Nephron (organoid): ENCODE measurements around the gene NDUFB6.
A peak's percentile ranks its signal among the peaks of the same experiment; 100 is the strongest.

Experiments used
- H3K27ac Mint-ChIP-seq, 3 experiments: 2 replicates each; pipeline ENCODE4 v1.8.0; 2020; ENCODE audit warnings: mixed read lengths in 3 of 3, mild to moderate bottlenecking in 2 of 3, moderate library complexity in 1 of 3
- H3K27me3 Mint-ChIP-seq: 2 replicates; pipeline ENCODE4 v1.8.0; 2021; ENCODE audit warnings: low read depth, mild to moderate bottlenecking, moderate library complexity, mixed read lengths
- H3K36me3 Mint-ChIP-seq: 2 replicates; pipeline ENCODE4 v1.8.0; 2020; ENCODE audit warnings: low read depth, mixed read lengths
- H3K4me1 Mint-ChIP-seq: 2 replicates; pipeline ENCODE4 v1.8.0; 2020; ENCODE audit warnings: mixed read lengths
- H3K4me3 Mint-ChIP-seq, 3 experiments: 2 replicates each; pipeline ENCODE4 v1.8.0; 2020; ENCODE audit warnings: mild to moderate bottlenecking in 3 of 3, mixed read lengths in 3 of 3, moderate library complexity in 2 of 3
- H3K9me3 Mint-ChIP-seq: 2 replicates; pipeline ENCODE4 v1.8.0; 2020; ENCODE audit warnings: mixed read lengths
- CTCF ChIP-seq, 3 experiments: fragments of 200-600 bp; sonication (generic); IDR thresholded peaks; one replicate each; pipeline ENCODE4 v1.5.0; 2021; ENCODE audit warnings: antibody characterized with exemption in 3 of 3; ENCODE audit not compliant: unreplicated experiment in 3 of 3

The NDUFB6 gene

GRCh38 chr9:32566770-32567169 lies 6.2 kb downstream of the NDUFB6 start:
- no peak overlapping the region for H3K4me3 Mint-ChIP-seq
- peaks cover 29% of the 10 kb centered on the region for H3K36me3 Mint-ChIP-seq
- H3K9me3 Mint-ChIP-seq: no peaks in the 10 kb centered on the region
- no peak overlapping the region for H3K27ac Mint-ChIP-seq
- no peak for TF ChIP-seq CTCF (IDR thresholded peaks at IDR 0.05; ENCODE audit: unreplicated experiment in 3 of 3)
- no peaks in the 10 kb centered on the region for H3K27me3 Mint-ChIP-seq
- H3K4me1 Mint-ChIP-seq: peaks cover 4% of the 10 kb centered on the region

- TF ChIP-seq CTCF (IDR thresholded peaks at IDR 0.05; ENCODE audit: unreplicated experiment in 3 of 3): no peak
- no peaks in the 10 kb centered on the region for H3K9me3 Mint-ChIP-seq
- no peaks in the 10 kb centered on the region for H3K27me3 Mint-ChIP-seq
- peaks cover 29% of the 10 kb centered on the region for H3K36me3 Mint-ChIP-seq
- no peak overlapping the region for H3K27ac Mint-ChIP-seq
- no peak overlapping the region for H3K4me3 Mint-ChIP-seq
- H3K4me1 Mint-ChIP-seq: no peaks in the 10 kb centered on the region
Measured at GRCh38 chr9:32565967-32566366, 7.0 kb downstream of the NDUFB6 start.

- Mint-ChIP-seq H3K4me3 (no peak overlapping the region), H3K4me1 (no peaks in the 10 kb centered on the region), H3K9me3 (no peaks in the 10 kb centered on the region), H3K27me3 (no peaks in the 10 kb centered on the region), H3K36me3 (peaks cover 13% of the 10 kb centered on the region), H3K27ac (no peak overlapping the region)
- TF ChIP-seq CTCF (IDR thresholded peaks at IDR 0.05; ENCODE audit: unreplicated experiment in 3 of 3): no peak
Measured at GRCh38 chr9:32558408-32558934, 14.5 kb downstream of the NDUFB6 start.

- Mint-ChIP-seq H3K27ac (no peak overlapping the region), H3K4me1 (peaks cover 8% of the 10 kb centered on the region), H3K4me3 (no peak overlapping the region), H3K36me3 (peaks cover 20% of the 10 kb centered on the region), H3K27me3 (no peaks in the 10 kb centered on the region), H3K9me3 (no peaks in the 10 kb centered on the region)
- no peak for TF ChIP-seq CTCF (IDR thresholded peaks at IDR 0.05; ENCODE audit: unreplicated experiment in 3 of 3)
Measured at GRCh38 chr9:32554591-32554990, 18.4 kb downstream of the NDUFB6 start.

GRCh38 chr9:32554107-32554506 lies 18.9 kb downstream of the NDUFB6 start:
- H3K4me3 Mint-ChIP-seq: peak overlapping the region; percentile 61 to 70 (median 68)
- H3K4me1 Mint-ChIP-seq: peaks cover 12% of the 10 kb centered on the region
- no peaks in the 10 kb centered on the region for H3K27me3 Mint-ChIP-seq
- H3K9me3 Mint-ChIP-seq: no peaks in the 10 kb centered on the region
- no peak for TF ChIP-seq CTCF (IDR thresholded peaks at IDR 0.05; ENCODE audit: unreplicated experiment in 3 of 3)
- H3K36me3 Mint-ChIP-seq: peaks cover 20% of the 10 kb centered on the region
- H3K27ac Mint-ChIP-seq: no peak overlapping the region

- Mint-ChIP-seq H3K4me1 (peaks cover 17% of the 10 kb centered on the region), H3K27ac (peak within 1 kb of the TSS; percentile 96 to 99 (median 98))
Measured at GRCh38 chr9:32552172-32552872, 20.6 kb downstream of the NDUFB6 start, which contains the start of the genes SMIM27 and TOPORS. Gene SMIM27 (plus strand): TSS chr9:32552327. CDS start chr9:32552435, 108 bp downstream. Gene TOPORS (minus strand): TSS chr9:32552586. CDS start chr9:32552436, 150 bp downstream.

More at GRCh38 chr9:32552172-32552872, 20.6 kb downstream of the NDUFB6 start, which contains the start of the genes SMIM27 and TOPORS:
- Mint-ChIP-seq H3K27me3 (no peaks in the 10 kb centered on the region), H3K36me3 (peaks cover 27% of the 10 kb centered on the region), H3K9me3 (no peaks in the 10 kb centered on the region), H3K4me3 (peak within 1 kb of the TSS; percentile 92 to 99 (median 99))
- no peak for TF ChIP-seq CTCF (IDR thresholded peaks at IDR 0.05; ENCODE audit: unreplicated experiment in 3 of 3)
